Measurements from ENCODE around the gene RPL7A.
"Not testable (repeated sequence)": the region's sequence is repeated elsewhere in the genome, so short reads cannot be mapped to it uniquely, and the experiment has no call there.

Gene RPL7A

GRCh38 chr9:133387680-133388079, 39.7 kb downstream of the RPL7A start:
- no peaks in the 10 kb centered on the region for H3K79me1 ChIP-seq (ENCODE audit: low read length)
- WGBS (ENCODE audit: extremely low coverage, insufficient coverage, low lambda C conversion rate), result no CpG with 5 or more reads among the region's 9 CpGs
- H4K8ac ChIP-seq (ENCODE audit: low read depth, low read length), result no peak overlapping the region

DNA sequence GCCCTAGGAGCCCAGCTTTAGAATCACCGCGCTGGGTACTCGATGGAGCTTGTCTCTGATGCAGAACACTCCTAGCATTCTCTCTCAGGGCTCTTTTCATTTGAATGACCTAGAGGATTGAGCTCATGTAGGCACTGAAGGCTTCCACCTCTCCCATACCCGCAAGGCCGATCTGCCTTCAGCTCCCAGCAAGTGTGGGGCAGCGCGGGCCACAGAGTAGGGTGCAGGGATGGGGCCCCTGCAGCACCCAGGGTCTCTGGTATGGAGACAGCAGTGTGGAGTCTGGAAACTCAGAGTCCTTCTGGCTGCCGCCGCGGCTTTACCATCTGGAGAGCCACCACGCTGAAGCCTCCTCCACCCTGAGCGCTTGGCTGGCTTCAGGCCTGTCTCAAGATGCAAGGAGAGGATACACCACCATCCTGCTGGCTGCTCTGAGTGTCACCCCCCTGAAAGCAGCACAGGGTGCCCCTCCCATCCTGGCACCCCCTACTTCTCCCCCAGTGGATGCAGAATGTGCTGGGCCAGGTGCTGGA, 41.1 kb downstream of the RPL7A start:
- H2BK120ac ChIP-seq (ENCODE audit: low read depth, low read length), result no peak overlapping the region
- H4K8ac ChIP-seq (ENCODE audit: low read depth, low read length), result no peak overlapping the region
- no peak overlapping the region for H3K56ac ChIP-seq (ENCODE audit: low read length)
- H3K27ac ChIP-seq (ENCODE audit: low read depth, low read length), result no peak overlapping the region
- no peak overlapping the region for H2BK15ac ChIP-seq (replicated peaks; ENCODE audit: low read depth)
- DNase-seq, result no peak
- no peak overlapping the region for H3K23ac ChIP-seq (ENCODE audit: low read length)
- H3K79me1 ChIP-seq (ENCODE audit: low read length), result no peaks in the 10 kb centered on the region
- no peak overlapping the region for H3K9ac ChIP-seq (ENCODE audit: low read length)
- H3K79me2 ChIP-seq (ENCODE audit: control insufficient read depth, insufficient read depth, low read length), result no peaks in the 10 kb centered on the region
- no peak overlapping the region for H2BK5ac ChIP-seq (ENCODE audit: low read length)
- no peak overlapping the region for H3K4me2 ChIP-seq (ENCODE audit: low read length)
- no peak overlapping the region for H3K4ac ChIP-seq (ENCODE audit: low read depth, low read length)
- H3K36me3 ChIP-seq (ENCODE audit: control insufficient read depth, insufficient read depth, low read length), result no peaks in the 10 kb centered on the region
- H3K4me3 ChIP-seq (ENCODE audit: low read length), result no peak overlapping the region
- whole genome bisulfite sequencing (ENCODE audit: extremely low coverage, insufficient coverage, low lambda C conversion rate), result no CpG with 5 or more reads among the region's 12 CpGs
- H3K18ac ChIP-seq (ENCODE audit: low read length), result no peak overlapping the region
- H2AK5ac ChIP-seq (ENCODE audit: low read length), result no peak overlapping the region
- H3K27me3 ChIP-seq (ENCODE audit: insufficient read depth, low read length, poor library complexity), result no peaks in the 10 kb centered on the region
- H4K5ac ChIP-seq (ENCODE audit: low read length), result no peak overlapping the region
- no peaks in the 10 kb centered on the region for H3K4me1 ChIP-seq (ENCODE audit: control insufficient read depth, low read depth, low read length)

More at GRCh38 chr9:133387680-133388079, 39.7 kb downstream of the RPL7A start:
- no peak overlapping the region for H3K23ac ChIP-seq (ENCODE audit: low read length)
- H2BK15ac ChIP-seq (replicated peaks; ENCODE audit: low read depth), result no peak overlapping the region
- no peaks in the 10 kb centered on the region for H3K79me2 ChIP-seq (ENCODE audit: control insufficient read depth, insufficient read depth, low read length)
- H2BK5ac ChIP-seq (ENCODE audit: low read length), result no peak overlapping the region
- DNase-seq, result no peak
- no peak overlapping the region for H3K18ac ChIP-seq (ENCODE audit: low read length)
- no peak overlapping the region for H3K4me2 ChIP-seq (ENCODE audit: low read length)
- H3K36me3 ChIP-seq (ENCODE audit: control insufficient read depth, insufficient read depth, low read length), result no peaks in the 10 kb centered on the region
- no peak overlapping the region for H3K9ac ChIP-seq (ENCODE audit: low read length)
- no peak overlapping the region for H2BK120ac ChIP-seq (ENCODE audit: low read depth, low read length)
- H3K27ac ChIP-seq (ENCODE audit: low read depth, low read length), result no peak overlapping the region
- H3K4me1 ChIP-seq (ENCODE audit: control insufficient read depth, low read depth, low read length), result no peaks in the 10 kb centered on the region
- no peak overlapping the region for H3K4ac ChIP-seq (ENCODE audit: low read depth, low read length)
- H2AK5ac ChIP-seq (ENCODE audit: low read length), result no peak overlapping the region
- no peak overlapping the region for H3K56ac ChIP-seq (ENCODE audit: low read length)
- no peak overlapping the region for H4K5ac ChIP-seq (ENCODE audit: low read length)
- H3K27me3 ChIP-seq (ENCODE audit: insufficient read depth, low read length, poor library complexity), result no peaks in the 10 kb centered on the region
- H3K4me3 ChIP-seq (ENCODE audit: low read length), result no peak overlapping the region

- H3K27ac ChIP-seq (ENCODE audit: low read depth, low read length), result no peak overlapping the region
- H3K23ac ChIP-seq (ENCODE audit: low read length), result no peak overlapping the region
- no peak overlapping the region for H2AK5ac ChIP-seq (ENCODE audit: low read length)
- H4K5ac ChIP-seq (ENCODE audit: low read length), result no peak overlapping the region
- no peak overlapping the region for H3K18ac ChIP-seq (ENCODE audit: low read length)
- no peak overlapping the region for H4K8ac ChIP-seq (ENCODE audit: low read depth, low read length)
- H3K9ac ChIP-seq (ENCODE audit: low read length), result no peak overlapping the region
- no peaks in the 10 kb centered on the region for H3K27me3 ChIP-seq (ENCODE audit: insufficient read depth, low read length, poor library complexity)
- no peak for DNase-seq
- H3K4me3 ChIP-seq (ENCODE audit: low read length), result no peak overlapping the region
- H2BK15ac ChIP-seq (replicated peaks; ENCODE audit: low read depth), result no peak overlapping the region
- no peak overlapping the region for H3K56ac ChIP-seq (ENCODE audit: low read length)
- H2BK5ac ChIP-seq (ENCODE audit: low read length), result no peak overlapping the region
- H3K79me2 ChIP-seq (ENCODE audit: control insufficient read depth, insufficient read depth, low read length), result no peaks in the 10 kb centered on the region
- no peaks in the 10 kb centered on the region for H3K36me3 ChIP-seq (ENCODE audit: control insufficient read depth, insufficient read depth, low read length)
- H3K4ac ChIP-seq (ENCODE audit: low read depth, low read length), result no peak overlapping the region
- H3K79me1 ChIP-seq (ENCODE audit: low read length), result no peaks in the 10 kb centered on the region
- H2BK120ac ChIP-seq (ENCODE audit: low read depth, low read length), result no peak overlapping the region
- no peaks in the 10 kb centered on the region for H3K4me1 ChIP-seq (ENCODE audit: control insufficient read depth, low read depth, low read length)
- WGBS (ENCODE audit: extremely low coverage, insufficient coverage, low lambda C conversion rate), result no CpG with 5 or more reads among the region's 13 CpGs
- H3K4me2 ChIP-seq (ENCODE audit: low read length), result no peak overlapping the region
Observed at GRCh38 chr9:133389562-133389961, 41.5 kb downstream of the RPL7A start.

- H2BK15ac ChIP-seq (replicated peaks; ENCODE audit: low read depth), result no peak overlapping the region
- H4K5ac ChIP-seq (ENCODE audit: low read length), result no peak overlapping the region
- H3K4me2 ChIP-seq (ENCODE audit: low read length), result no peak overlapping the region
- H3K4me3 ChIP-seq (ENCODE audit: low read length), result no peak overlapping the region
- H3K56ac ChIP-seq (ENCODE audit: low read length), result no peak overlapping the region
- no peak overlapping the region for H2BK5ac ChIP-seq (ENCODE audit: low read length)
- no peak overlapping the region for H2BK120ac ChIP-seq (ENCODE audit: low read depth, low read length)
- H3K23ac ChIP-seq (ENCODE audit: low read length), result no peak overlapping the region
- no peaks in the 10 kb centered on the region for H3K36me3 ChIP-seq (ENCODE audit: control insufficient read depth, insufficient read depth, low read length)
- no peaks in the 10 kb centered on the region for H3K27me3 ChIP-seq (ENCODE audit: insufficient read depth, low read length, poor library complexity)
- no peak for DNase-seq
- H3K18ac ChIP-seq (ENCODE audit: low read length), result no peak overlapping the region
- WGBS (ENCODE audit: extremely low coverage, insufficient coverage, low lambda C conversion rate), result no CpG with 5 or more reads among the region's 7 CpGs
- H3K4me1 ChIP-seq (ENCODE audit: control insufficient read depth, low read depth, low read length), result no peaks in the 10 kb centered on the region
- no peaks in the 10 kb centered on the region for H3K79me1 ChIP-seq (ENCODE audit: low read length)
- H3K9ac ChIP-seq (ENCODE audit: low read length), result no peak overlapping the region
- no peak overlapping the region for H3K4ac ChIP-seq (ENCODE audit: low read depth, low read length)
- H4K8ac ChIP-seq (ENCODE audit: low read depth, low read length), result no peak overlapping the region
- no peak overlapping the region for H2AK5ac ChIP-seq (ENCODE audit: low read length)
- H3K27ac ChIP-seq (ENCODE audit: low read depth, low read length), result no peak overlapping the region
- no peaks in the 10 kb centered on the region for H3K79me2 ChIP-seq (ENCODE audit: control insufficient read depth, insufficient read depth, low read length)
Observed at GRCh38 chr9:133390713-133391112, 42.7 kb downstream of the RPL7A start.

- H3K23ac ChIP-seq (ENCODE audit: low read length); H3K27ac ChIP-seq (ENCODE audit: low read depth, low read length); H3K79me2 ChIP-seq (ENCODE audit: control insufficient read depth, insufficient read depth, low read length); H4K8ac ChIP-seq (ENCODE audit: low read depth, low read length); H3K79me1 ChIP-seq (ENCODE audit: low read length); H4K5ac ChIP-seq (ENCODE audit: low read length); H3K27me3 ChIP-seq (ENCODE audit: insufficient read depth, low read length, poor library complexity); H3K56ac ChIP-seq (ENCODE audit: low read length); DNase-seq; H3K4ac ChIP-seq (ENCODE audit: low read depth, low read length); H2BK120ac ChIP-seq (ENCODE audit: low read depth, low read length); H2BK15ac ChIP-seq (replicated peaks; ENCODE audit: low read depth); H3K9ac ChIP-seq (ENCODE audit: low read length); H2BK5ac ChIP-seq (ENCODE audit: low read length); H2AK5ac ChIP-seq (ENCODE audit: low read length); H3K18ac ChIP-seq (ENCODE audit: low read length); H3K4me2 ChIP-seq (ENCODE audit: low read length); H3K36me3 ChIP-seq (ENCODE audit: control insufficient read depth, insufficient read depth, low read length); H3K4me3 ChIP-seq (ENCODE audit: low read length); H3K4me1 ChIP-seq (ENCODE audit: control insufficient read depth, low read depth, low read length): not testable (repeated sequence)
- WGBS (ENCODE audit: extremely low coverage, insufficient coverage, low lambda C conversion rate), result no CpG with 5 or more reads among the region's 4 CpGs
Observed at GRCh38 chr9:133391449-133391848, 43.4 kb downstream of the RPL7A start.

GRCh38 chr9:133392308-133392707, 44.3 kb downstream of the RPL7A start:
- not testable (repeated sequence) for H3K18ac ChIP-seq (ENCODE audit: low read length); H2AK5ac ChIP-seq (ENCODE audit: low read length)
- WGBS (ENCODE audit: extremely low coverage, insufficient coverage, low lambda C conversion rate), result no CpG with 5 or more reads among the region's 3 CpGs

More at GRCh38 chr9:133392308-133392707, 44.3 kb downstream of the RPL7A start:
- not testable (repeated sequence) for H3K4me2 ChIP-seq (ENCODE audit: low read length); H3K27me3 ChIP-seq (ENCODE audit: insufficient read depth, low read length, poor library complexity); H3K23ac ChIP-seq (ENCODE audit: low read length); H3K4ac ChIP-seq (ENCODE audit: low read depth, low read length); H3K4me3 ChIP-seq (ENCODE audit: low read length); H2BK15ac ChIP-seq (replicated peaks; ENCODE audit: low read depth); H3K36me3 ChIP-seq (ENCODE audit: control insufficient read depth, insufficient read depth, low read length); H2BK120ac ChIP-seq (ENCODE audit: low read depth, low read length); DNase-seq; H3K79me2 ChIP-seq (ENCODE audit: control insufficient read depth, insufficient read depth, low read length); H3K27ac ChIP-seq (ENCODE audit: low read depth, low read length); H4K5ac ChIP-seq (ENCODE audit: low read length); H3K79me1 ChIP-seq (ENCODE audit: low read length); H2BK5ac ChIP-seq (ENCODE audit: low read length); H3K9ac ChIP-seq (ENCODE audit: low read length); H3K4me1 ChIP-seq (ENCODE audit: control insufficient read depth, low read depth, low read length); H4K8ac ChIP-seq (ENCODE audit: low read depth, low read length); H3K56ac ChIP-seq (ENCODE audit: low read length)
